ENCODE data around the gene RAB11FIP2.
A peak's percentile ranks its signal among the peaks of the same experiment; 100 is the strongest.

The RAB11FIP2 gene

GRCh38 chr10:117980755-117981702, 65.7 kb downstream of the RAB11FIP2 start:
- DNase-seq (ENCODE audit: low spot score), result no peak

GRCh38 chr10:117980216-117980615, 66.5 kb downstream of the RAB11FIP2 start:
- peak; percentile 28 for DNase-seq (ENCODE audit: low spot score)

- DNase-seq (ENCODE audit: low spot score), result no peak
Measured at GRCh38 chr10:117972168-117972837, 74.4 kb downstream of the RAB11FIP2 start.

GRCh38 chr10:117970962-117971361, 75.8 kb downstream of the RAB11FIP2 start:
- no peak for DNase-seq (ENCODE audit: low spot score)

GRCh38 chr10:117969592-117969991, 77.1 kb downstream of the RAB11FIP2 start:
- no peak for DNase-seq (ENCODE audit: low spot score)

GRCh38 chr10:117968354-117969182, 78.2 kb downstream of the RAB11FIP2 start:
- no peak for DNase-seq (ENCODE audit: low spot score)

GRCh38 chr10:117967149-117967650, 79.5 kb downstream of the RAB11FIP2 start:
- DNase-seq (ENCODE audit: low spot score), result no peak

- DNase-seq (ENCODE audit: low spot score), result no peak
Measured at GRCh38 chr10:117965984-117966383, 80.8 kb downstream of the RAB11FIP2 start.

GRCh38 chr10:117964536-117964935, 82.2 kb downstream of the RAB11FIP2 start:
- DNase-seq (ENCODE audit: low spot score), result no peak

- no peak for DNase-seq (ENCODE audit: low spot score)
Measured at GRCh38 chr10:117960345-117960935, 86.3 kb downstream of the RAB11FIP2 start.

- no peak for DNase-seq (ENCODE audit: low spot score)
Measured at GRCh38 chr10:117956972-117957371, 89.8 kb downstream of the RAB11FIP2 start.

GRCh38 chr10:117955176-117955575, 91.6 kb downstream of the RAB11FIP2 start:
- DNase-seq (ENCODE audit: low spot score), result no peak
